SK-N-SH (cell line): ENCODE data around the gene HACD4. TPM values are rescaled to one million over a fixed set of nuclear protein-coding genes. Genes with fewer than 3 reads are reported as not detected.

Experiments
- CTCF ChIA-PET: fragments of 300-600, 350-600 bp; formaldehyde crosslinking; extraction: SDS; loops from one replicate; lab custom pipeline; 2021; lab: Yijun Ruan, JAX
- POLR2A ChIA-PET: fragments of 350-600 bp; sonication (Branson Sonifier 250); formaldehyde crosslinking; extraction: SDS; loops from one replicate; lab custom pipeline; 2020; ENCODE audit warnings: antibody characterized with exemption, inconsistent platforms; lab: Yijun Ruan, JAX
- DNase-seq: peaks from one replicate; pipeline ENCODE4 v3.0.0; 2012
- H2AFZ ChIP-seq: fragments of 200-600 bp; sonication (generic); 2 replicates; pipeline ENCODE4 v1.8.1; 2016; ENCODE audit warnings: antibody characterized with exemption, mild to moderate bottlenecking, low read depth
- H3F3A ChIP-seq: fragments of 200-600 bp; sonication (generic); replicated peaks from 2 replicates; pipeline ENCODE3; 2016; ENCODE audit warnings: antibody characterized with exemption, mild to moderate bottlenecking; ENCODE audit not compliant: insufficient read depth
- H3K27ac ChIP-seq, 2 experiments: fragments of 200-500 bp in 1 of 2; fragments of 200-600 bp in 1 of 2; sonication (Bioruptor generic) in 1 of 2; sonication (generic), shearing (Covaris generic) in 1 of 2; 2 replicates each; pipeline versions ENCODE4 v1.5.1 to v1.6.1; 2014 to 2016; ENCODE audit warnings: low read depth in 2 of 2, inconsistent platforms in 1 of 2, low read length in 1 of 2, mild to moderate bottlenecking in 1 of 2, mixed read lengths in 1 of 2
- H3K27me3 ChIP-seq: fragments of 200-600 bp; sonication (generic), shearing (Covaris generic); 2 replicates; pipeline ENCODE4 v1.6.1; 2016; ENCODE audit warnings: mixed run types; ENCODE audit not compliant: insufficient read depth
- H3K36me3 ChIP-seq, 2 experiments: fragments of 200-500 bp in 1 of 2; fragments of 200-600 bp in 1 of 2; sonication (Bioruptor generic) in 1 of 2; sonication (generic) in 1 of 2; replicated peaks in 1 of 2; 2 replicates each; pipeline versions ENCODE3 to v1.5.1; 2014 to 2016; ENCODE audit warnings: low read length in 1 of 2, mild to moderate bottlenecking in 1 of 2; ENCODE audit not compliant: insufficient read depth in 2 of 2, control insufficient read depth in 1 of 2
- H3K4me1 ChIP-seq, 2 experiments: fragments of 200-500 bp in 1 of 2; fragments of 200-600 bp in 1 of 2; sonication (Bioruptor generic) in 1 of 2; sonication (generic), shearing (Covaris generic) in 1 of 2; 2 replicates each; pipeline versions ENCODE4 v1.5.1 to v1.6.1; 2014 to 2016; ENCODE audit warnings: low read depth in 1 of 2, low read length in 1 of 2, mixed run types in 1 of 2; ENCODE audit not compliant: insufficient read depth in 2 of 2, control insufficient read depth in 1 of 2
- H3K4me2 ChIP-seq: fragments of 200-600 bp; sonication (generic), shearing (Covaris generic); 2 replicates; pipeline ENCODE4 v1.6.1; 2017; ENCODE audit warnings: mixed run types
- H3K4me3 ChIP-seq, 2 experiments: fragments of 200-500 bp in 1 of 2; fragments of 200-600 bp in 1 of 2; sonication (Bioruptor generic) in 1 of 2; sonication (generic), shearing (Covaris generic) in 1 of 2; 2 replicates each; pipeline versions ENCODE4 v1.5.1 to v1.8.1; 2014 to 2016; ENCODE audit warnings: low read depth in 2 of 2, inconsistent platforms in 1 of 2, low read length in 1 of 2, mild to moderate bottlenecking in 1 of 2, mixed read lengths in 1 of 2, moderate library complexity in 1 of 2
- H3K79me2 ChIP-seq: fragments of 200-600 bp; sonication (generic); 2 replicates; pipeline ENCODE4 v1.8.1; 2017; ENCODE audit warnings: mild to moderate bottlenecking; ENCODE audit not compliant: insufficient read depth
- H3K9ac ChIP-seq: fragments of 200-600 bp; sonication (generic); 2 replicates; pipeline ENCODE4 v1.6.1; 2017; ENCODE audit warnings: mixed run types
- H3K9me2 ChIP-seq: fragments of 200-600 bp; sonication (generic); 2 replicates; pipeline ENCODE4 v1.6.1; 2017; ENCODE audit warnings: mixed run types
- H3K9me3 ChIP-seq: fragments of 200-600 bp; sonication (generic); 2 replicates; pipeline ENCODE4 v1.6.1; 2017; ENCODE audit warnings: mixed run types, mild to moderate bottlenecking, moderate library complexity
- H4K20me1 ChIP-seq: fragments of 200-600 bp; sonication (generic); 2 replicates; pipeline ENCODE4 v1.6.1; 2017; ENCODE audit warnings: mild to moderate bottlenecking, mixed run types; ENCODE audit not compliant: insufficient read depth
- EZH2phosphoT487 ChIP-seq: fragments of 200-600 bp; sonication (generic); IDR thresholded peaks from 2 replicates; pipeline ENCODE4 v1.6.1; 2017; ENCODE audit warnings: low read depth, mixed run types, mild to moderate bottlenecking, antibody characterized with exemption, moderate library complexity, borderline replicate concordance
- FOXJ3 ChIP-seq: sonication (generic); formaldehyde crosslinking; IDR thresholded peaks from 2 replicates; pipeline ENCODE4 v1.5.1; 2020; ENCODE audit warnings: mild to moderate bottlenecking, missing genetic modification reagents
- IRF3 ChIP-seq: fragments of 150-350 bp; IDR thresholded peaks from 2 replicates; pipeline ENCODE4 v1.6.1; 2016; ENCODE audit warnings: mild to moderate bottlenecking, low read depth, low read length
- MAX ChIP-seq: IDR thresholded peaks from 2 replicates; pipeline ENCODE4 v1.4.0; 2012; ENCODE audit warnings: low read depth
- RAD21 ChIP-seq: IDR thresholded peaks from 2 replicates; pipeline ENCODE4 v1.6.1; 2012; ENCODE audit warnings: mild to moderate bottlenecking, low read length
- REST ChIP-seq: IDR thresholded peaks from 2 replicates; pipeline ENCODE4 v1.6.1; 2012; ENCODE audit warnings: mild to moderate bottlenecking, low read depth, low read length, moderate library complexity
- RFX5 ChIP-seq: IDR thresholded peaks from 2 replicates; pipeline ENCODE4 v1.6.1; 2012; ENCODE audit warnings: mild to moderate bottlenecking, improper control_type of control experiment, low read length
- RXRA ChIP-seq: IDR thresholded peaks from 2 replicates; pipeline ENCODE4 v1.4.0; 2012; ENCODE audit warnings: low read depth, mild to moderate bottlenecking, borderline replicate concordance
- ZBTB33 ChIP-seq: IDR thresholded peaks from 2 replicates; pipeline ENCODE4 v1.4.0; 2012; ENCODE audit warnings: low read depth, borderline replicate concordance
- WGBS: methylation state at CpG from one replicate; pipeline ENCODE4 v1.1.6; 2017; ENCODE audit warnings: low lambda C conversion rate; 5-methylcytosine and 5-hydroxymethylcytosine counted together
- polyA plus RNA-seq, 3 experiments: library from polyadenylated mRNA; depleted of rRNA; stranded (reverse); fragments of >200 nt; gene quantifications; 2 replicates each; pipeline ENCODE4 v1.2.3, GENCODE V29; 2012

Gene HACD4
- polyA plus RNA-seq, 1 of the 3 experiments (the other 2 are of a cell fraction), result under 0.01 TPM

- 81% methylated on average over 2 of the region's 2 CpGs for WGBS
- no peaks in the 10 kb centered on the region for H3K79me2 ChIP-seq
- H3K9me2 ChIP-seq, result no peaks in the 10 kb centered on the region
- no peak for DNase-seq
- H3F3A ChIP-seq, result peaks cover 4% of the 10 kb centered on the region
- no peak overlapping the region for H3K4me3 ChIP-seq
- TF ChIP-seq MAX, result no peak
- no peak for TF ChIP-seq REST
- TF ChIP-seq IRF3, result no peak
- no peak for TF ChIP-seq EZH2phosphoT487
- TF ChIP-seq RFX5, result no peak
- TF ChIP-seq RAD21, result no peak
- TF ChIP-seq FOXJ3 (CRISPR knock-in tag), result no peak
- no peak for TF ChIP-seq ZBTB33
- no peak for TF ChIP-seq RXRA
- H3K4me2 ChIP-seq, result no peak overlapping the region
- no peak overlapping the region for H2AFZ ChIP-seq
- no peak overlapping the region for H3K9ac ChIP-seq
- peaks cover 9% of the 10 kb centered on the region; the same call in 1 of the 2 replicates for H3K9me3 ChIP-seq
- H3K27me3 ChIP-seq, result no peaks in the 10 kb centered on the region
- peaks cover 9 to 16% of the 10 kb centered on the region in 2 experiments for H3K36me3 ChIP-seq
- H3K27ac ChIP-seq, result no peak overlapping the region
- ChIA-PET POLR2A (no interaction called here), CTCF (interaction anchor here (0.7 to 1.3 kb wide), 3 partner anchors 45 to 373 kb away, joined by 3 to 4 read pairs (median 3); no protein-coding TSS in a partner anchor)
- no peaks in the 10 kb centered on the region; a peak in 1 of 4 replicates for H3K4me1 ChIP-seq
- H4K20me1 ChIP-seq, result no peaks in the 10 kb centered on the region
These were observed 33.9 kb downstream of the HACD4 start for GRCh38 chr9:20997503-20998076.
